CD14-positive monocyte (primary cell): Measurements from ENCODE around the gene TRAPPC13. TPM values are rescaled to one million over a fixed set of nuclear protein-coding genes. Genes with fewer than 3 reads are reported as not detected.

ENCODE experiments used
- DNase-seq, 3 donors: peaks; one replicate each; pipeline ENCODE4 v3.0.0-alpha.2; 2011 to 2022
- H2AFZ ChIP-seq: 2 replicates; pipeline ENCODE4 v1.6.0; 2012; ENCODE audit warnings: mild to moderate bottlenecking, low read depth, low read length, inconsistent platforms; ENCODE audit not compliant: insufficient read depth, poor library complexity, severe bottlenecking
- H3K27ac ChIP-seq, 2 donors: 1 replicate in 1 of 2; 2 replicates in 1 of 2; pipeline ENCODE4 v1.5.1; 2012 to 2013; ENCODE audit warnings: low read length in 2 of 2, control low read depth in 1 of 2, inconsistent platforms in 1 of 2, low read depth in 1 of 2, mild to moderate bottlenecking in 1 of 2
- H3K27me3 ChIP-seq, 2 donors: one replicate each; pipeline versions ENCODE4 v1.6.0 to v1.6.1; 2011 to 2013; ENCODE audit warnings: low read length in 2 of 2; ENCODE audit not compliant: control insufficient read depth in 2 of 2, insufficient read depth in 2 of 2
- H3K36me3 ChIP-seq, 2 donors: replicated peaks in 1 of 2; 1 replicate in 1 of 2; 2 replicates in 1 of 2; pipeline versions ENCODE4 v1.5.1 to v1.6.1; 2012 to 2013; ENCODE audit warnings: low read length in 2 of 2, control low read depth in 1 of 2, inconsistent platforms in 1 of 2, mild to moderate bottlenecking in 1 of 2; ENCODE audit not compliant: insufficient read depth in 2 of 2, control insufficient read depth in 1 of 2
- H3K4me1 ChIP-seq, 2 donors: 1 replicate in 1 of 2; 2 replicates in 1 of 2; pipeline versions ENCODE4 v1.5.1 to v1.6.1; 2012 to 2013; ENCODE audit warnings: low read length in 2 of 2, control low read depth in 1 of 2, inconsistent platforms in 1 of 2, mild to moderate bottlenecking in 1 of 2, moderate library complexity in 1 of 2; ENCODE audit not compliant: insufficient read depth in 2 of 2, control insufficient read depth in 1 of 2
- H3K4me2 ChIP-seq: replicated peaks from 2 replicates; pipeline ENCODE3; 2012; ENCODE audit warnings: low read length, moderate library complexity, mild to moderate bottlenecking; ENCODE audit not compliant: poor library complexity, severe bottlenecking; ENCODE audit errors: extremely low read depth
- H3K4me3 ChIP-seq, 3 experiments: fragments of 200-600 bp in 1 of 3; sonication (generic) in 1 of 3; replicated peaks in 1 of 3; 1 replicate in 2 of 3; 2 replicates in 1 of 3; pipeline ENCODE4 v1.5.1; 2011 to 2013; ENCODE audit warnings: low read length in 3 of 3, mild to moderate bottlenecking in 3 of 3, control low read depth in 2 of 3, low read depth in 2 of 3, inconsistent platforms in 1 of 3, moderate library complexity in 1 of 3
- H3K79me2 ChIP-seq: 2 replicates; pipeline ENCODE4 v1.6.0; 2012; ENCODE audit warnings: mild to moderate bottlenecking, control low read depth, inconsistent platforms, low read length, moderate library complexity; ENCODE audit not compliant: insufficient read depth
- H3K9ac ChIP-seq: 2 replicates; pipeline ENCODE4 v1.6.0; 2017; ENCODE audit warnings: low read length, mild to moderate bottlenecking; ENCODE audit not compliant: insufficient read depth, poor library complexity, severe bottlenecking
- H3K9me3 ChIP-seq, 2 donors: replicated peaks in 1 of 2; 1 replicate in 1 of 2; 2 replicates in 1 of 2; pipeline versions ENCODE4 v1.5.1 to v1.6.1; 2012 to 2013; ENCODE audit warnings: low read length in 2 of 2, control low read depth in 1 of 2; ENCODE audit not compliant: control insufficient read depth in 1 of 2, insufficient read depth in 1 of 2
- H4K20me1 ChIP-seq: 2 replicates; pipeline ENCODE4 v1.6.0; 2012; ENCODE audit warnings: mild to moderate bottlenecking, low read length, control low read depth, moderate library complexity; ENCODE audit not compliant: insufficient read depth
- H3K27ac Mint-ChIP-seq, 7 donors: one replicate each; pipeline ENCODE4 v1.8.0; 2020; ENCODE audit warnings: mild to moderate bottlenecking in 7 of 7, mixed read lengths in 7 of 7, moderate library complexity in 6 of 7, inconsistent platforms in 2 of 7
- H3K27me3 Mint-ChIP-seq, 3 donors: one replicate each; pipeline ENCODE4 v1.8.0; 2021 to 2022; ENCODE audit warnings: low read depth in 3 of 3, mild to moderate bottlenecking in 3 of 3, mixed read lengths in 3 of 3, moderate library complexity in 3 of 3, inconsistent platforms in 1 of 3
- H3K36me3 Mint-ChIP-seq, 2 donors: one replicate each; pipeline ENCODE4 v1.8.0; 2020; ENCODE audit warnings: mixed read lengths in 2 of 2, inconsistent platforms in 1 of 2, mild to moderate bottlenecking in 1 of 2
- H3K4me1 Mint-ChIP-seq: one replicate; pipeline ENCODE4 v1.8.0; 2020; ENCODE audit warnings: mild to moderate bottlenecking, mixed read lengths
- H3K4me3 Mint-ChIP-seq, 2 donors: one replicate each; pipeline ENCODE4 v1.8.0; 2020; ENCODE audit warnings: mild to moderate bottlenecking in 2 of 2, mixed read lengths in 2 of 2, moderate library complexity in 1 of 2
- H3K9me3 Mint-ChIP-seq, 7 donors: one replicate each; pipeline ENCODE4 v1.8.0; 2020 to 2022; ENCODE audit warnings: mixed read lengths in 7 of 7, mild to moderate bottlenecking in 6 of 7, moderate library complexity in 6 of 7, inconsistent platforms in 2 of 7
- CTCF ChIP-seq: fragments of 200-600 bp; IDR thresholded peaks from one replicate; pipeline ENCODE4 v1.8.0; 2022; ENCODE audit warnings: antibody characterized with exemption, mild to moderate bottlenecking
- WGBS: methylation state at CpG from one replicate; pipeline ENCODE4 v1.1.5; 2013; ENCODE audit warnings: missing lambda C conversion rate; ENCODE audit not compliant: insufficient coverage; 5-methylcytosine and 5-hydroxymethylcytosine counted together
- intact Hi-C, 2 donors: fragments of 100-400 bp; cut with micrococcal nuclease; formaldehyde crosslinking; loops; one replicate each; pipeline versions ENCODE4 v1.15.0 to v1.15.1; 2023
- polyA plus RNA-seq, 3 donors: library from polyadenylated mRNA; depleted of rRNA in 1 of 3; unstranded in 2 of 3; stranded (reverse) in 1 of 3; fragments of 300-500 nt in 2 of 3; fragments of >200 nt in 1 of 3; fragmentation: Illumina TruSeq in 2 of 3; gene quantifications; 1 replicate in 2 of 3; 2 replicates in 1 of 3; pipeline ENCODE4 v1.2.3, GENCODE V29; 2012 to 2021
- small RNA-seq: library from RNA; depleted of rRNA; stranded (forward); fragments of <200 nt; gene quantifications from one replicate; pipeline ENCODE3, GENCODE V24; 2012; ENCODE audit warnings: low read depth; ENCODE audit not compliant: insufficient read length

The TRAPPC13 gene
- polyA plus RNA-seq, 3 donors, result 12.0 to 17.3 (median 14.9) TPM

- H3K4me3 ChIP-seq, result no peak overlapping the region
- no peak for DNase-seq
- H3K9me3 ChIP-seq, result no peaks in the 10 kb centered on the region
- peaks cover 15% of the 10 kb centered on the region for H4K20me1 ChIP-seq
- Mint-ChIP-seq H3K9me3 (no peaks in the 10 kb centered on the region), H3K36me3 (peaks cover 50 to 81% of the 10 kb centered on the region in 2 donors), H3K4me1 (peaks cover 3% of the 10 kb centered on the region), H3K27me3 (peaks cover 0 to 2% (median 0%) of the 10 kb centered on the region in 3 donors), H3K4me3 (no peak overlapping the region), H3K27ac (no peak overlapping the region)
- H3K4me1 ChIP-seq, result no peaks in the 10 kb centered on the region
- no peaks in the 10 kb centered on the region for H3K27me3 ChIP-seq
- no peak for TF ChIP-seq CTCF
- H3K4me2 ChIP-seq, result no peak overlapping the region
- intact Hi-C loops, result no loop called here
- no peak overlapping the region for H3K27ac ChIP-seq
- no peaks in the 10 kb centered on the region for H3K79me2 ChIP-seq
- WGBS, result no CpG with 5 or more reads among the region's 4 CpGs
- peaks cover 58 to 91% of the 10 kb centered on the region in 2 donors for H3K36me3 ChIP-seq
- H2AFZ ChIP-seq, result no peak overlapping the region
- H3K9ac ChIP-seq, result no peak overlapping the region
Observed at GRCh38 chr5:65707663-65708062, 82.8 kb downstream of the TRAPPC13 start.

- peaks cover 0 to 2% (median 0%) of the 10 kb centered on the region in 3 donors for H3K27me3 Mint-ChIP-seq
- DNase-seq, result no peak
- no peaks in the 10 kb centered on the region for H3K79me2 ChIP-seq
- intact Hi-C loops, result no loop called here
- H3K4me1 Mint-ChIP-seq, result peaks cover 4% of the 10 kb centered on the region
- H3K9me3 ChIP-seq, result no peaks in the 10 kb centered on the region
- peaks cover 18% of the 10 kb centered on the region for H4K20me1 ChIP-seq
- no CpG with 5 or more reads among the region's 4 CpGs for WGBS
- H3K27ac ChIP-seq, result no peak overlapping the region
- H2AFZ ChIP-seq, result no peak overlapping the region
- H3K4me3 Mint-ChIP-seq, result no peak overlapping the region
- no peak overlapping the region for H3K4me2 ChIP-seq
- H3K36me3 ChIP-seq, result peaks cover 53 to 91% of the 10 kb centered on the region in 2 donors
- H3K4me3 ChIP-seq, result no peak overlapping the region
- no peak overlapping the region for H3K27ac Mint-ChIP-seq
- H3K4me1 ChIP-seq, result no peaks in the 10 kb centered on the region
- no peaks in the 10 kb centered on the region for H3K27me3 ChIP-seq
- no peaks in the 10 kb centered on the region for H3K9me3 Mint-ChIP-seq
- H3K36me3 Mint-ChIP-seq, result peaks cover 46 to 80% of the 10 kb centered on the region in 2 donors
- no peak for TF ChIP-seq CTCF
- H3K9ac ChIP-seq, result no peak overlapping the region
Observed at GRCh38 chr5:65708145-65708544, 83.3 kb downstream of the TRAPPC13 start.

Small RNA genes within 50 kb of the gene (small RNA-seq; reads per million reads assigned to genes)
- not detected for gene RNU6-540P

Other genes starting within 250 kb of the TRAPPC13 start
- under 1 TPM in 1 of 3 donors, not detected in 2; 0.01 TPM for gene ADAMTS6, start 143.1 kb upstream of the TRAPPC13 start, polyA plus RNA-seq
- gene CENPK, start 61.9 kb upstream of the TRAPPC13 start, polyA plus RNA-seq, result 1 to 10 TPM in 1 of 3 donors, under 1 TPM in 2; 0.27 to 1.8 (median 0.83) TPM
- 10 to 100 TPM in 2 of 3 donors, 1 to 10 TPM in 1; 7.7 to 23.9 (median 12.3) TPM for gene PPWD1, start 61.7 kb upstream of the TRAPPC13 start, polyA plus RNA-seq
- gene TRIM23, start 694 bp upstream of the TRAPPC13 start, polyA plus RNA-seq, result 1 to 10 TPM; 3.2 to 5.6 (median 3.3) TPM
- 1 to 10 TPM; 2.0 to 4.9 (median 2.6) TPM for gene SHLD3, start within 50 bp of the TRAPPC13 start, polyA plus RNA-seq
- gene SGTB, start 97.1 kb downstream of the TRAPPC13 start, polyA plus RNA-seq, result 10 to 100 TPM in 1 of 3 donors, 1 to 10 TPM in 2; 7.4 to 16.5 (median 7.6) TPM
- gene NLN, start 97.2 kb downstream of the TRAPPC13 start, polyA plus RNA-seq, result 10 to 100 TPM in 2 of 3 donors, 1 to 10 TPM in 1; 8.7 to 39.2 (median 17.7) TPM